Thyroid gland (tissue), 4 donors: ENCODE results near the gene POU2AF2.

Experiments
- CTCF ChIP-seq, 6 experiments: fragments of 200-600 bp in 3 of 6; fragments of 450-650 bp in 3 of 6; sonication (generic) in 3 of 6; IDR thresholded peaks; one replicate each; pipeline ENCODE4 v1.5.1; 2016 to 2019; ENCODE audit warnings: antibody characterized with exemption in 6 of 6, mild to moderate bottlenecking in 2 of 6, inconsistent platforms in 1 of 6, moderate library complexity in 1 of 6
- POLR2A ChIP-seq, 2 donors: fragments of 450-650 bp; IDR thresholded peaks; one replicate each; pipeline ENCODE4 v1.6.1; 2017; ENCODE audit warnings: antibody characterized with exemption in 2 of 2, mild to moderate bottlenecking in 2 of 2, moderate library complexity in 1 of 2

DNA sequence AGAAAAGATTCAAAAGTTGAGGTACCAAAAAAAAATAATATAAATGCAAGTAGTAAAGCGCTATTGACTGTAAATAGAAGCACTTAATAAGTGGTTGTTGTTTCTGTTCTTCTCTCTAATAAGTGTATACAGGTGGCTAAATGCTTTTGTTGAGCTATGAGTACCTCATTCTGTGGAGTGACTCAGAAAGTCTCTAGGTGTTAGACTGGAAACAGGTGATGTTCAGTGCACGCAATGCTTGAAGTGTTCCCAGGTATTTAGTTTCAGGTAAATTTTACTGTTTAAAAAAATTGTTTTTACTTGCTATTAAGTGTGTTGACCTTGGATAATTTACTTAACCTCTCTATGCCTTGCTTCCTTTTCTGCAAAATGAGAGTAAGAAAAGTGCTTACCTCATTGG is 77.0 kb downstream of the POU2AF2 start:
- TF ChIP-seq CTCF (IDR thresholded peaks at IDR 0.05) = no peak
- no peak for TF ChIP-seq POLR2A (IDR thresholded peaks at IDR 0.05)
